NCI-H146 treated with DMSO at 0.1 percent for 48 hours (cell line): ENCODE measurements around the gene CXCR3.

Experiments used
- DNase-seq: peaks from one replicate; lab custom pipeline; 2025; ENCODE audit not compliant: unreplicated experiment; lab: John Stamatoyannopoulos, UW

CXCR3 gene

GRCh38 chrX:71637253-71637618 lies 18.9 kb upstream of the CXCR3 start:
- no peak for DNase-seq

- no peak for DNase-seq
These were observed 18.3 kb upstream of the CXCR3 start for GRCh38 chrX:71636438-71637252.

- no peak for DNase-seq
These were observed 16.1 kb upstream of the CXCR3 start for GRCh38 chrX:71634366-71634765.

- no peak for DNase-seq
These were observed 14.8 kb upstream of the CXCR3 start for GRCh38 chrX:71632923-71633657.

- DNase-seq: no peak
These were observed 11.2 kb upstream of the CXCR3 start for GRCh38 chrX:71629467-71629866.

GRCh38 chrX:71627588-71628404 lies 9.5 kb upstream of the CXCR3 start:
- no peak for DNase-seq

- DNase-seq: no peak
These were observed 8.3 kb upstream of the CXCR3 start for GRCh38 chrX:71626576-71626975.

- DNase-seq: no peak
These were observed 7.2 kb upstream of the CXCR3 start for GRCh38 chrX:71625471-71625870.

GRCh38 chrX:71623714-71624113 lies 5.4 kb upstream of the CXCR3 start:
- no peak for DNase-seq

GRCh38 chrX:71622576-71623450 lies 4.5 kb upstream of the CXCR3 start:
- no peak for DNase-seq

- no peak for DNase-seq
These were observed 3.8 kb upstream of the CXCR3 start for GRCh38 chrX:71622032-71622575.

GRCh38 chrX:71621603-71622002 lies 3.3 kb upstream of the CXCR3 start:
- DNase-seq: no peak

GRCh38 chrX:71619986-71620385 lies 1.7 kb upstream of the CXCR3 start:
- no peak for DNase-seq

- no peak for DNase-seq
These were observed 882 bp upstream of the CXCR3 start for GRCh38 chrX:71619193-71619592.

- no peak for DNase-seq
These were observed 476 bp upstream of the CXCR3 start for GRCh38 chrX:71618787-71619186.

GRCh38 chrX:71617742-71618141 lies 569 bp downstream of the CXCR3 start:
- DNase-seq: no peak

- no peak for DNase-seq
These were observed 1.4 kb downstream of the CXCR3 start for GRCh38 chrX:71616672-71617529.

GRCh38 chrX:71615954-71616353 lies 2.4 kb downstream of the CXCR3 start:
- DNase-seq: no peak

- DNase-seq: no peak
These were observed 3.3 kb downstream of the CXCR3 start for GRCh38 chrX:71615056-71615455.
